HepG2 (cell line): Measurements from ENCODE around the gene LIMK2. TPM values are rescaled to one million over a fixed set of nuclear protein-coding genes. Genes with fewer than 3 reads are reported as not detected.

ENCODE experiments used
- ARID5B ChIP-seq: IDR thresholded peaks from 2 replicates; pipeline ENCODE4 v1.4.0; 2020; ENCODE audit warnings: mild to moderate bottlenecking, missing genetic modification reagents
- CC2D1A ChIP-seq: sonication (generic); formaldehyde crosslinking; IDR thresholded peaks from 2 replicates; pipeline ENCODE4 v1.8.1; 2023; ENCODE audit warnings: mild to moderate bottlenecking, missing genetic modification reagents
- GRHL1 ChIP-seq: sonication (generic); formaldehyde crosslinking; conservative IDR thresholded peaks from 2 replicates; pipeline ENCODE4 v1.8.0; 2022; ENCODE audit warnings: missing genetic modification reagents
- HOXA7 ChIP-seq: sonication (generic); formaldehyde crosslinking; IDR thresholded peaks from 2 replicates; pipeline ENCODE4 v1.8.1; 2022; ENCODE audit warnings: mild to moderate bottlenecking, missing genetic modification reagents, moderate library complexity
- MTF1 ChIP-seq: sonication (generic); formaldehyde crosslinking; IDR thresholded peaks from 2 replicates; pipeline ENCODE4 v1.5.0; 2020; ENCODE audit warnings: missing genetic modification reagents
- TEAD2 ChIP-seq: sonication (generic); formaldehyde crosslinking; IDR thresholded peaks from 2 replicates; pipeline ENCODE4 v1.9.0; 2021; ENCODE audit warnings: missing genetic modification reagents
- XRCC5 ChIP-seq: fragments of 200-400 bp; formaldehyde crosslinking; optimal IDR thresholded peaks from 2 replicates; pipeline ENCODE3; 2017; ENCODE audit warnings: mild to moderate bottlenecking, low read length
- ZFX ChIP-seq: sonication (generic); formaldehyde crosslinking; IDR thresholded peaks from 2 replicates; pipeline ENCODE4 v1.4.0; 2020; ENCODE audit warnings: mild to moderate bottlenecking, low read depth, missing genetic modification reagents, moderate library complexity
- ZNF430 ChIP-seq: sonication (generic); formaldehyde crosslinking; IDR thresholded peaks from 2 replicates; pipeline ENCODE4 v1.9.0; 2021; ENCODE audit warnings: mild to moderate bottlenecking, missing genetic modification reagents
- ZNF720 ChIP-seq: sonication (generic); formaldehyde crosslinking; IDR thresholded peaks from 2 replicates; pipeline ENCODE4 v1.4.0; 2020; ENCODE audit warnings: missing genetic modification reagents
- polyA plus RNA-seq, 8 experiments: library from polyadenylated mRNA; depleted of rRNA in 3 of 8; stranded (reverse) in 7 of 8; unstranded in 1 of 8; fragments of >200 nt; fragmentation: Illumina TruSeq in 4 of 8; extraction: Trizol in 4 of 8; gene quantifications; 2 replicates each; pipeline versions ENCODE4 v1.2.1 to v1.2.3, GENCODE V29; 2011 to 2016; ENCODE audit warnings: low read depth in 4 of 8, missing spikeins in 1 of 8, mixed read lengths in 1 of 8; ENCODE audit not compliant: insufficient read depth in 1 of 8
- total RNA-seq, 5 experiments: library from RNA; depleted of rRNA; stranded (reverse); fragments of >200 nt; fragmentation: Illumina TruSeq; extraction: Trizol; gene quantifications; 2 replicates each; pipeline ENCODE4 v1.2.3, GENCODE V29; 2016; ENCODE audit warnings: low read depth in 1 of 5
- TF ChIP-seq, protein P1 (sequence below): sonication (generic); formaldehyde crosslinking; IDR thresholded peaks from 2 replicates; pipeline ENCODE4 v1.5.0; 2020; ENCODE audit warnings: missing genetic modification reagents
- TF ChIP-seq, protein P2 (sequence below): sonication (generic); formaldehyde crosslinking; IDR thresholded peaks from 2 replicates; pipeline ENCODE4 v1.4.0; 2020; ENCODE audit warnings: missing genetic modification reagents, mild to moderate bottlenecking, borderline replicate concordance

The LIMK2 gene
- total and polyA plus RNA-seq, 2 of the 13 experiments (the other 11 are each of a cell fraction or from before 2014, with no cell fraction given), result 20.9 to 29.8 TPM

GRCh38 chr22:31290494-31291471 is 78.7 kb downstream of the LIMK2 start (continued):
- TF ChIP-seq CC2D1A, result no peak
- TF ChIP-seq XRCC5, result peak; percentile 56
- TF ChIP-seq MTF1 (CRISPR knock-in tag), result no peak
- peak; percentile 79 for TF ChIP-seq ARID5B (CRISPR knock-in tag)
- TF ChIP-seq GRHL1 (CRISPR knock-in tag), result no peak
- TF ChIP-seq TEAD2 (CRISPR knock-in tag), result 0 out of 2 replicates have a peak, but pooled peaks have one; percentile 53
- TF ChIP-seq, protein P1, sequence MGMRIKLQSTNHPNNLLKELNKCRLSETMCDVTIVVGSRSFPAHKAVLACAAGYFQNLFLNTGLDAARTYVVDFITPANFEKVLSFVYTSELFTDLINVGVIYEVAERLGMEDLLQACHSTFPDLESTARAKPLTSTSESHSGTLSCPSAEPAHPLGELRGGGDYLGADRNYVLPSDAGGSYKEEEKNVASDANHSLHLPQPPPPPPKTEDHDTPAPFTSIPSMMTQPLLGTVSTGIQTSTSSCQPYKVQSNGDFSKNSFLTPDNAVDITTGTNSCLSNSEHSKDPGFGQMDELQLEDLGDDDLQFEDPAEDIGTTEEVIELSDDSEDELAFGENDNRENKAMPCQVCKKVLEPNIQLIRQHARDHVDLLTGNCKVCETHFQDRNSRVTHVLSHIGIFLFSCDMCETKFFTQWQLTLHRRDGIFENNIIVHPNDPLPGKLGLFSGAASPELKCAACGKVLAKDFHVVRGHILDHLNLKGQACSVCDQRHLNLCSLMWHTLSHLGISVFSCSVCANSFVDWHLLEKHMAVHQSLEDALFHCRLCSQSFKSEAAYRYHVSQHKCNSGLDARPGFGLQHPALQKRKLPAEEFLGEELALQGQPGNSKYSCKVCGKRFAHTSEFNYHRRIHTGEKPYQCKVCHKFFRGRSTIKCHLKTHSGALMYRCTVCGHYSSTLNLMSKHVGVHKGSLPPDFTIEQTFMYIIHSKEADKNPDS (CRISPR knock-in tag), result no peak
- no peak for TF ChIP-seq HOXA7
- TF ChIP-seq, protein P2, sequence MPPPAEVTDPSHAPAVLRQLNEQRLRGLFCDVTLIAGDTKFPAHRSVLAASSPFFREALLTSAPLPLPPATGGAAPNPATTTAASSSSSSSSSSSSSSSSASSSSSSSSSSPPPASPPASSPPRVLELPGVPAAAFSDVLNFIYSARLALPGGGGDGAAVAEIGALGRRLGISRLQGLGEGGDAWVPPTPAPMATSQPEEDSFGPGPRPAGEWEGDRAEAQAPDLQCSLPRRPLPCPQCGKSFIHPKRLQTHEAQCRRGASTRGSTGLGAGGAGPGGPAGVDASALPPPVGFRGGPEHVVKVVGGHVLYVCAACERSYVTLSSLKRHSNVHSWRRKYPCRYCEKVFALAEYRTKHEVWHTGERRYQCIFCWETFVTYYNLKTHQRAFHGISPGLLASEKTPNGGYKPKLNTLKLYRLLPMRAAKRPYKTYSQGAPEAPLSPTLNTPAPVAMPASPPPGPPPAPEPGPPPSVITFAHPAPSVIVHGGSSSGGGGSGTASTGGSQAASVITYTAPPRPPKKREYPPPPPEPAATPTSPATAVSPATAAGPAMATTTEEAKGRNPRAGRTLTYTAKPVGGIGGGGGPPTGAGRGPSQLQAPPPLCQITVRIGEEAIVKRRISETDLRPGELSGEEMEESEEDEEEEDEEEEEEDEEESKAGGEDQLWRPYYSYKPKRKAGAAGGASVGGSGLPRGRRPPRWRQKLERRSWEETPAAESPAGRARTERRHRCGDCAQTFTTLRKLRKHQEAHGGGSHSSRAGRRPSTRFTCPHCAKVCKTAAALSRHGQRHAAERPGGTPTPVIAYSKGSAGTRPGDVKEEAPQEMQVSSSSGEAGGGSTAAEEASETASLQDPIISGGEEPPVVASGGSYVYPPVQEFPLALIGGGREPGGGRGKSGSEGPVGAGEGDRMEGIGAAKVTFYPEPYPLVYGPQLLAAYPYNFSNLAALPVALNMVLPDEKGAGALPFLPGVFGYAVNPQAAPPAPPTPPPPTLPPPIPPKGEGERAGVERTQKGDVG (CRISPR knock-in tag), result 0 out of 2 replicates have a peak, but pooled peaks have one; percentile 61
- peak; percentile 55 for TF ChIP-seq ZFX (CRISPR knock-in tag)
- TF ChIP-seq ZNF430 (CRISPR knock-in tag), result peak; percentile 95
- no peak for TF ChIP-seq ZNF720
